MCF 10A (cell line): ENCODE measurements around the gene UBXN11. TPM values are rescaled to one million over a fixed set of nuclear protein-coding genes. Genes with fewer than 3 reads are reported as not detected.

Source experiments
- BruUV-seq: library from RNA; stranded (reverse); fragments of 400-500 nt; replicated peaks from 2 replicates; lab custom pipeline; 2021; lab: Mats Ljungman, UMichigan
- CTCF ChIA-PET: fragments of 300-600 bp; sonication (Branson Sonifier 250); formaldehyde crosslinking; extraction: SDS; loops from one replicate; lab custom pipeline; 2021; ENCODE audit warnings: antibody characterized with exemption, inconsistent platforms; lab: Yijun Ruan, JAX
- POLR2A ChIA-PET: fragments of 300-600, 350-650 bp; sonication (Branson Sonifier 250); formaldehyde crosslinking; extraction: SDS; loops from one replicate; lab custom pipeline; 2020; ENCODE audit warnings: antibody characterized with exemption, inconsistent platforms; lab: Yijun Ruan, JAX
- DNase-seq: peaks from one replicate; pipeline ENCODE4 v3.0.0-alpha.2; 2018; ENCODE audit not compliant: unreplicated experiment
- H3K27ac Mint-ChIP-seq: one replicate; pipeline ENCODE4 v1.8.0; 2022; ENCODE audit warnings: mild to moderate bottlenecking, low read depth, mixed read lengths; ENCODE audit not compliant: unreplicated experiment
- H3K27me3 Mint-ChIP-seq: one replicate; pipeline ENCODE4 v1.8.0; 2022; ENCODE audit warnings: mixed read lengths; ENCODE audit not compliant: insufficient read depth, unreplicated experiment
- H3K36me3 Mint-ChIP-seq: one replicate; pipeline ENCODE4 v1.8.0; 2022; ENCODE audit warnings: mild to moderate bottlenecking, moderate library complexity, mixed read lengths; ENCODE audit not compliant: insufficient read depth, unreplicated experiment
- H3K4me1 Mint-ChIP-seq: one replicate; pipeline ENCODE4 v1.8.0; 2022; ENCODE audit warnings: mixed read lengths; ENCODE audit not compliant: insufficient read depth, unreplicated experiment
- H3K4me3 Mint-ChIP-seq: one replicate; pipeline ENCODE4 v1.8.0; 2022; ENCODE audit warnings: mild to moderate bottlenecking, moderate library complexity, mixed read lengths; ENCODE audit not compliant: unreplicated experiment
- H3K9me3 Mint-ChIP-seq: one replicate; pipeline ENCODE4 v1.8.0; 2022; ENCODE audit warnings: mixed read lengths; ENCODE audit not compliant: unreplicated experiment
- intact Hi-C: fragments of 100-400 bp; cut with micrococcal nuclease; formaldehyde crosslinking; loops from 2 replicates; pipeline ENCODE4 v1.14.1; 2022
- total RNA-seq: library from RNA; stranded (reverse); gene quantifications from 2 replicates; pipeline ENCODE4 v1.2.3, GENCODE V29; 2022
- TF ChIP-seq, protein P1 (sequence below): fragments of 200-600 bp; IDR thresholded peaks from one replicate; pipeline ENCODE4 v1.8.0; 2022; ENCODE audit warnings: antibody characterized with exemption, mild to moderate bottlenecking; ENCODE audit not compliant: unreplicated experiment

UBXN11 gene
- total RNA-seq, 1 experiment from 2014 or later = 17.7 TPM

DNA sequence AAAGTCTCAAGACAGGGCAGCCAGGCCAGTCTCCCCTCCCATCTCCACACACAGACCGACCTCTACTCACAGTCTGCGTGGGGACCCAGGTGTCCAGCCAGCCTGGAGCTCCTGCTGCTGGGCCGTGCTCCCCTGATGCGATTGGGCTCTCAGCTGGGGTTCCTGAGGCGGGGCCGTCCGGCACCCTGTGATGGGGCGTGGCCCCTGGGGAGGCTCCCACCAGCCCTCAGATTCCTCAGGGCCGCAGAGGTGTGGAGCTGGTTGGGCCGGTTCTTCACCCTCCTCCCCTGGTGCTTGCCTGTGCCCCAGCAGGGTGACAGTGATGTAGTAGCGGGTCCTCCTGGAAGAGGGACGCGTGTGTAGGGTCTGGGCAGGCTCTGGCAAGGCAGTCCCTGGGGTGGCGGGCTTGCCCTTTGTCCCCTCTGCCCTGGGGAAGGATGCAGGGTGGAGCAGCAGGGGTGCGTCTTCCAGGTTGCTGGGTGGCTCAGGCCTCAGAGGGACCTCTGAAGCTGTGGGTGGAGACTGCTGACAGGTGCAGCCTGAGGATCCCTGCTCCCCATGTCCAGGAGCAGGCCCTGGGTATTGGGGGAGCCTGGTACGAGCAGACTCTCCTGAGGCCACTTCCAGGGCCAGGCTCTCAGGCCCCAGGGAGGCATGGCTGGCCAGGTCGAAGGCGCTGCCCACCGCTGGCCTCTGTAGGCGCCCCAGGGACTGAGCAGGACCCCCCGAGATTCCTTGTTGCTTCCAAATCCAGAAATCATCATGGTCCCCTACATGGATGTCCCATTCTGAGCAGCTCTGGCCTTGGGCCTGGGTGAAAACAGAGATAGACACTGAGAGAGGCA lies 47.8 kb upstream of the UBXN11 start, which contains the start of gene CRYBG2:
Gene CRYBG2, minus strand, starts transcription at position 155 of the 845 bp plus-strand sequence. CDS start 7,473 bp downstream, outside the sequence.
- TF ChIP-seq, protein P1, sequence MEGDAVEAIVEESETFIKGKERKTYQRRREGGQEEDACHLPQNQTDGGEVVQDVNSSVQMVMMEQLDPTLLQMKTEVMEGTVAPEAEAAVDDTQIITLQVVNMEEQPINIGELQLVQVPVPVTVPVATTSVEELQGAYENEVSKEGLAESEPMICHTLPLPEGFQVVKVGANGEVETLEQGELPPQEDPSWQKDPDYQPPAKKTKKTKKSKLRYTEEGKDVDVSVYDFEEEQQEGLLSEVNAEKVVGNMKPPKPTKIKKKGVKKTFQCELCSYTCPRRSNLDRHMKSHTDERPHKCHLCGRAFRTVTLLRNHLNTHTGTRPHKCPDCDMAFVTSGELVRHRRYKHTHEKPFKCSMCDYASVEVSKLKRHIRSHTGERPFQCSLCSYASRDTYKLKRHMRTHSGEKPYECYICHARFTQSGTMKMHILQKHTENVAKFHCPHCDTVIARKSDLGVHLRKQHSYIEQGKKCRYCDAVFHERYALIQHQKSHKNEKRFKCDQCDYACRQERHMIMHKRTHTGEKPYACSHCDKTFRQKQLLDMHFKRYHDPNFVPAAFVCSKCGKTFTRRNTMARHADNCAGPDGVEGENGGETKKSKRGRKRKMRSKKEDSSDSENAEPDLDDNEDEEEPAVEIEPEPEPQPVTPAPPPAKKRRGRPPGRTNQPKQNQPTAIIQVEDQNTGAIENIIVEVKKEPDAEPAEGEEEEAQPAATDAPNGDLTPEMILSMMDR = no peak
- BruUV-seq = no TSS peak
- intact Hi-C loops = no loop called here
- H3K4me1 Mint-ChIP-seq = peaks cover 50% of the 10 kb centered on the region
- peak within 1 kb of the TSS; percentile 44 for H3K27ac Mint-ChIP-seq
- H3K27me3 Mint-ChIP-seq = no peaks in the 10 kb centered on the region
- no peaks in the 10 kb centered on the region for H3K9me3 Mint-ChIP-seq
- CTCF ChIA-PET = interaction anchor here (0.6 to 2.2 kb wide), 4 partner anchors 8 to 217 kb away, joined by 3 to 5 read pairs (median 4); no protein-coding TSS in a partner anchor
- POLR2A ChIA-PET = no interaction called here
- DNase-seq = no peak
- no peaks in the 10 kb centered on the region for H3K36me3 Mint-ChIP-seq
- no peak within 1 kb of the TSS for H3K4me3 Mint-ChIP-seq

- intact Hi-C loops = no loop called here
- BruUV-seq = no TSS peak
- peak; percentile 28 for DNase-seq
- H3K27me3 Mint-ChIP-seq = no peaks in the 10 kb centered on the region
- H3K27ac Mint-ChIP-seq = peak overlapping the region; percentile 44
- H3K4me3 Mint-ChIP-seq = no peak overlapping the region
- H3K36me3 Mint-ChIP-seq = no peaks in the 10 kb centered on the region
- ChIA-PET CTCF (interaction anchor here (0.7 to 2.2 kb wide), 2 partner anchors 9 to 10 kb away, joined by 3 to 5 read pairs; no protein-coding TSS in a partner anchor), POLR2A (no interaction called here)
- peaks cover 43% of the 10 kb centered on the region for H3K4me1 Mint-ChIP-seq
- H3K9me3 Mint-ChIP-seq = no peaks in the 10 kb centered on the region
- TF ChIP-seq, protein P1 = no peak
Observed at GRCh38 chr1:26353210-26353859, 46.9 kb upstream of the UBXN11 start.

DNA sequence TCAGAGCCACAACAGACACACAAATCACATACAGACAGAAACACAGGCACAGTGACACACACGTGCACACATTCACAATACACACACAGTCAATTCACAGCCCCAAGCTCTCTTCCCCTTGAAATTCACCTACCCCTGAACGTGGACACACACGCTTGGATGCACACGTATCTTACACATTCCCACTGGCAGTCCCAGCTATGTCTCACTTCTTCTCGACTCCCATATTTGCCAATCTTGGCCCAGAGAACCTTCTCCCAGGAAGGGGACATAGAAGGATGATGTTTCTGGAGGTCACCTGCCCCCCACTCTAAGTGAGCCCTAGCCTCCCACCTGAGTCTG lies 45.9 kb upstream of the UBXN11 start:
- H3K4me3 Mint-ChIP-seq = no peak overlapping the region
- DNase-seq = no peak
- peak overlapping the region; percentile 44 for H3K27ac Mint-ChIP-seq
- ChIA-PET CTCF (interaction anchor here (0.8 to 0.9 kb wide), 2 partner anchors 11 to 65 kb away, joined by 3 to 5 read pairs; no protein-coding TSS in a partner anchor), POLR2A (interaction anchor here (0.8 to 0.9 kb wide), 2 partner anchors 21 to 118 kb away, joined by 3 to 4 read pairs; partner anchors contain the start of gene CEP85)
- TF ChIP-seq, protein P1 = no peak
- no peaks in the 10 kb centered on the region for H3K36me3 Mint-ChIP-seq
- TSS peak; percentile 71 for BruUV-seq
- no peaks in the 10 kb centered on the region for H3K9me3 Mint-ChIP-seq
- intact Hi-C loops = no loop called here
- no peaks in the 10 kb centered on the region for H3K27me3 Mint-ChIP-seq
- H3K4me1 Mint-ChIP-seq = peaks cover 38% of the 10 kb centered on the region
